SK-N-SH treated with all-trans-retinoic acid at 6 μM for 48 hours (cell line): ENCODE data around the gene SMIM29.

Experiments used
- ATAC-seq: fragments of 200-7000 bp; cut with Tn5 transposase; 3 replicates; pipeline ENCODE4 v1.9.1; 2020; ENCODE audit warnings: mild to moderate bottlenecking, moderate library complexity
- ARNTL ChIP-seq: fragments of 450-650 bp; formaldehyde crosslinking; IDR thresholded peaks from 2 replicates; pipeline ENCODE4 v1.5.0; 2020; ENCODE audit warnings: low read depth, mild to moderate bottlenecking, moderate library complexity, borderline replicate concordance
- BACH2 ChIP-seq: fragments of 250-450 bp; sonication (Bioruptor Pico); IDR thresholded peaks from 2 replicates; pipeline ENCODE4 v1.9.0; 2021; ENCODE audit warnings: mild to moderate bottlenecking, borderline replicate concordance
- CREB5 ChIP-seq: fragments of 250-450 bp; sonication (Bioruptor Pico); IDR thresholded peaks from 2 replicates; pipeline ENCODE4 v1.5.1; 2020; ENCODE audit warnings: low read depth, mild to moderate bottlenecking, moderate library complexity
- CSDC2 ChIP-seq: fragments of 250-450 bp; sonication (Bioruptor Pico); IDR thresholded peaks from 2 replicates; pipeline ENCODE4 v1.5.0; 2020; ENCODE audit warnings: mild to moderate bottlenecking, moderate library complexity
- CSRNP3 ChIP-seq: fragments of 250-450 bp; sonication (Bioruptor Pico); IDR thresholded peaks from 2 replicates; pipeline ENCODE4 v1.5.1; 2021; ENCODE audit warnings: mild to moderate bottlenecking, moderate library complexity
- ESRRG ChIP-seq: fragments of 250-450 bp; sonication (Bioruptor Pico); IDR thresholded peaks from 2 replicates; pipeline ENCODE4 v1.6.1; 2021; ENCODE audit warnings: mild to moderate bottlenecking
- GLIS3 ChIP-seq: fragments of 250-450 bp; sonication (Bioruptor Pico); IDR thresholded peaks from 2 replicates; pipeline ENCODE4 v1.5.0; 2020; ENCODE audit warnings: mild to moderate bottlenecking, moderate library complexity
- ISL1 ChIP-seq: fragments of 250-450 bp; sonication (Bioruptor Pico); IDR thresholded peaks from 2 replicates; pipeline ENCODE4 v2.1.2; 2022; ENCODE audit warnings: mild to moderate bottlenecking, moderate library complexity
- OSR1 ChIP-seq: fragments of 250-450 bp; sonication (Bioruptor Pico); IDR thresholded peaks from 2 replicates; pipeline ENCODE4 v1.8.0; 2022; ENCODE audit warnings: moderate library complexity, mild to moderate bottlenecking, inconsistent platforms
- PATZ1 ChIP-seq: fragments of 250-450 bp; sonication (Bioruptor Pico); IDR thresholded peaks from 2 replicates; pipeline ENCODE4 v1.8.0; 2020; ENCODE audit warnings: mild to moderate bottlenecking, moderate library complexity, borderline replicate concordance
- PPARA ChIP-seq: fragments of 250-450 bp; sonication (Bioruptor Pico); IDR thresholded peaks from 2 replicates; pipeline ENCODE4 v1.5.0; 2020; ENCODE audit warnings: mild to moderate bottlenecking, borderline replicate concordance
- SNAI2 ChIP-seq: fragments of 250-450 bp; sonication (Bioruptor Pico); IDR thresholded peaks from 2 replicates; pipeline ENCODE4 v1.5.0; 2020; ENCODE audit warnings: mild to moderate bottlenecking, moderate library complexity
- TOX ChIP-seq: fragments of 250-450 bp; sonication (Bioruptor Pico); IDR thresholded peaks from 2 replicates; pipeline ENCODE4 v1.8.0; 2021; ENCODE audit warnings: mild to moderate bottlenecking, moderate library complexity, borderline replicate concordance
- TSHZ2 ChIP-seq: fragments of 250-450 bp; sonication (Bioruptor Pico); IDR thresholded peaks from 2 replicates; pipeline ENCODE4 v1.5.0; 2020; ENCODE audit warnings: mild to moderate bottlenecking, moderate library complexity
- ZFP3 ChIP-seq: fragments of 250-450 bp; sonication (Bioruptor Pico); IDR thresholded peaks from 2 replicates; pipeline ENCODE4 v1.5.0; 2020; ENCODE audit warnings: mild to moderate bottlenecking, moderate library complexity
- ZFP30 ChIP-seq: fragments of 450-650 bp; formaldehyde crosslinking; IDR thresholded peaks from 2 replicates; pipeline ENCODE4 v1.5.0; 2022; ENCODE audit warnings: mild to moderate bottlenecking, moderate library complexity
- ZNF565 ChIP-seq: fragments of 450-650 bp; formaldehyde crosslinking; conservative IDR thresholded peaks from 2 replicates; pipeline ENCODE4 v1.5.0; 2020; ENCODE audit warnings: low read depth, mild to moderate bottlenecking, moderate library complexity
- ZNF8 ChIP-seq: fragments of 450-650 bp; formaldehyde crosslinking; IDR thresholded peaks from 2 replicates; pipeline ENCODE4 v1.5.0; 2020; ENCODE audit warnings: mild to moderate bottlenecking, moderate library complexity

The SMIM29 gene

GRCh38 chr6:34239893-34240292, 8.9 kb downstream of the SMIM29 start (continued):
- TF ChIP-seq GLIS3 (CRISPR knock-in tag) = no peak
- TF ChIP-seq PATZ1 (CRISPR knock-in tag) = no peak

- TF ChIP-seq ZFP3 (CRISPR knock-in tag) (no peak), CSRNP3 (CRISPR knock-in tag) (no peak), ISL1 (CRISPR knock-in tag) (no peak), ZNF565 (CRISPR knock-in tag) (no peak), GLIS3 (CRISPR knock-in tag) (no peak), SNAI2 (CRISPR knock-in tag) (no peak), TOX (CRISPR knock-in tag) (no peak)
- TF ChIP-seq, all 23 proteins: peak for 0
- no peak for ATAC-seq
Observed at GRCh38 chr6:34239500-34239825, 9.3 kb downstream of the SMIM29 start.

- TF ChIP-seq CREB5 = no peak
- TF ChIP-seq TSHZ2 (CRISPR knock-in tag) = no peak
- TF ChIP-seq PATZ1 (CRISPR knock-in tag) = no peak
- no peak for TF ChIP-seq CSDC2
- no peak for TF ChIP-seq ZFP30
- no peak for TF ChIP-seq ESRRG
- TF ChIP-seq GLIS3 (CRISPR knock-in tag) = no peak
- TF ChIP-seq PPARA (CRISPR knock-in tag) = no peak
- no peak for TF ChIP-seq CSRNP3 (CRISPR knock-in tag)
- TF ChIP-seq OSR1 (CRISPR knock-in tag) = no peak
- TF ChIP-seq ARNTL (CRISPR knock-in tag) = no peak
- TF ChIP-seq ZNF565 (CRISPR knock-in tag) = no peak
- TF ChIP-seq ZNF8 (CRISPR knock-in tag) = no peak
- no peak for TF ChIP-seq TOX (CRISPR knock-in tag)
- no peak for TF ChIP-seq BACH2 (CRISPR knock-in tag)
- no peak for TF ChIP-seq ISL1 (CRISPR knock-in tag)
- TF ChIP-seq ZFP3 (CRISPR knock-in tag) = no peak
- ATAC-seq = no peak
Observed at GRCh38 chr6:34238585-34239499, 10.0 kb downstream of the SMIM29 start.
